Left lung (tissue), 10 donors: Measurements from ENCODE around the gene PAX7. TPM values are rescaled to one million over a fixed set of nuclear protein-coding genes. Genes with fewer than 3 reads are reported as not detected.

ENCODE experiments used
- ATAC-seq: fragments of 200-7000 bp; cut with Tn5 transposase; one replicate; pipeline ENCODE4 v1.9.1; 2020; ENCODE audit warnings: moderate library complexity
- DNase-seq, 4 donors: peaks; one replicate each; pipeline ENCODE4 v3.0.0-alpha.2; 2013 to 2020
- H3K27ac ChIP-seq, 2 donors: fragments of 200-600 bp; sonication (generic) in 1 of 2; one replicate each; pipeline versions ENCODE4 v1.5.0 to v1.8.0; 2020 to 2021
- H3K27me3 ChIP-seq, 2 donors: fragments of 200-600 bp; sonication (generic) in 1 of 2; one replicate each; pipeline versions ENCODE4 v1.5.0 to v1.8.0; 2020 to 2021
- H3K36me3 ChIP-seq, 2 donors: fragments of 200-600 bp; sonication (generic) in 1 of 2; one replicate each; pipeline versions ENCODE4 v1.5.0 to v1.8.0; 2020 to 2021
- H3K4me1 ChIP-seq, 2 donors: fragments of 200-600 bp; one replicate each; pipeline ENCODE4 v1.8.0; 2021
- H3K4me3 ChIP-seq, 2 donors: fragments of 200-600 bp; sonication (generic) in 1 of 2; one replicate each; pipeline versions ENCODE4 v1.5.0 to v1.8.0; 2020 to 2021; ENCODE audit warnings: mild to moderate bottlenecking in 1 of 2
- H3K9me3 ChIP-seq, 2 donors: fragments of 200-600 bp; sonication (generic) in 1 of 2; one replicate each; pipeline versions ENCODE4 v1.5.0 to v1.8.0; 2020 to 2021
- intact Hi-C, 2 donors: fragments of 100-400 bp; cut with DNase I; formaldehyde crosslinking; loops; one replicate each; pipeline versions ENCODE4 v1.11.2 to v1.14.2; 2022
- polyA plus RNA-seq, 6 donors: library from polyadenylated mRNA; unstranded; fragments of 120-200 nt; gene quantifications; one replicate each; pipeline ENCODE4 v1.2.1, GENCODE V29; 2013; ENCODE audit not compliant: insufficient read length in 6 of 6
- total RNA-seq, 2 donors: library from RNA; stranded (reverse); fragmentation: NEBNext Ultra II Directional; extraction: Animal tissue kit (Norgen Biotek cat#: 25700); gene quantifications; one replicate each; pipeline ENCODE4 v1.2.1, GENCODE V29; 2021
- TF ChIP-seq, protein P1 (sequence below), 2 donors: fragments of 200-600 bp; sonication (generic) in 1 of 2; IDR thresholded peaks; one replicate each; pipeline versions ENCODE4 v1.5.0 to v1.8.0; 2021; ENCODE audit warnings: antibody characterized with exemption in 2 of 2
- donor health status: DM: no; HTN: yes; CAD: no.
- donor health status: DM: no; HTN: no; CAD: no.

Gene PAX7
- total and polyA plus RNA-seq, 8 donors = 0.03 TPM; not detected in 7

DNA sequence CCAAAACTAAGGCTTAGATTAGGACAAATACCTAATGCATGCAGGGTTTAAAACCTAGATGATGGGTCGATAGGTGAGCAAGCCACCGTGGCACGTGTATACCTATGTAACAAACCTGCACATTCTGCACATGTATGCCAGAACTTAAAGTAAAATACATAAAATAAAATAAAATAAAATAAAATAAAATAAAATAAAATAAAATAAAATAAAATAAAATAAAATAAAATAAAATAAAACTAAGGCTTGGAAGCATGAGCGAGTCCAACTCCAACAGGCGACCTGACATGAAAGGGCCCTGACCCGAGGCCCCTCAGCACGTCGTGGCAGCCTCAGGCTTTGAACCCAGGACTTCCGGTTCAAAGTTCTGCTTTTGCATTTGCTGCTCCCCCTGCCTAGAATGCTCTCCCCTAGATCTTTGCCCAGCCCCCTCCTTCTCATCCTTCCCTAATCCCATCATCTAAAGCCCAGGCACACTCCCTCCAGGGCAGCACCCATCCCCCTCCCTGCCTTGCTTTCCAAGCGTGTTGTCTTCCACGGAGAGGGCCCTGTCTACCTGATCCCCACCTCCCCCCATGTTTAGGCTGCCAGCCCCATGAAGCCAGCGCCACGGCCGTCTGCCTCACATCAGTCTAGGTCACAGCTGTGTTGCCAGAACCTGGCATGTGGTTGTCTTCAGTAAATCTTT lies 164.5 kb downstream of the PAX7 start:
- H3K27me3 ChIP-seq = peaks cover 0 to 63% of the 10 kb centered on the region in 2 donors
- H3K9me3 ChIP-seq = peaks cover 0 to 5% of the 10 kb centered on the region in 2 donors
- ATAC-seq (no peak), DNase-seq (no peak)
- intact Hi-C loops = no loop called here
- H3K4me1 ChIP-seq = no peaks in the 10 kb centered on the region
- TF ChIP-seq, protein P1, sequence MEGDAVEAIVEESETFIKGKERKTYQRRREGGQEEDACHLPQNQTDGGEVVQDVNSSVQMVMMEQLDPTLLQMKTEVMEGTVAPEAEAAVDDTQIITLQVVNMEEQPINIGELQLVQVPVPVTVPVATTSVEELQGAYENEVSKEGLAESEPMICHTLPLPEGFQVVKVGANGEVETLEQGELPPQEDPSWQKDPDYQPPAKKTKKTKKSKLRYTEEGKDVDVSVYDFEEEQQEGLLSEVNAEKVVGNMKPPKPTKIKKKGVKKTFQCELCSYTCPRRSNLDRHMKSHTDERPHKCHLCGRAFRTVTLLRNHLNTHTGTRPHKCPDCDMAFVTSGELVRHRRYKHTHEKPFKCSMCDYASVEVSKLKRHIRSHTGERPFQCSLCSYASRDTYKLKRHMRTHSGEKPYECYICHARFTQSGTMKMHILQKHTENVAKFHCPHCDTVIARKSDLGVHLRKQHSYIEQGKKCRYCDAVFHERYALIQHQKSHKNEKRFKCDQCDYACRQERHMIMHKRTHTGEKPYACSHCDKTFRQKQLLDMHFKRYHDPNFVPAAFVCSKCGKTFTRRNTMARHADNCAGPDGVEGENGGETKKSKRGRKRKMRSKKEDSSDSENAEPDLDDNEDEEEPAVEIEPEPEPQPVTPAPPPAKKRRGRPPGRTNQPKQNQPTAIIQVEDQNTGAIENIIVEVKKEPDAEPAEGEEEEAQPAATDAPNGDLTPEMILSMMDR (IDR thresholded peaks at IDR 0.05) = no peak
- no peak overlapping the region for H3K27ac ChIP-seq
- no peak overlapping the region for H3K4me3 ChIP-seq
- H3K36me3 ChIP-seq = no peaks in the 10 kb centered on the region

DNA sequence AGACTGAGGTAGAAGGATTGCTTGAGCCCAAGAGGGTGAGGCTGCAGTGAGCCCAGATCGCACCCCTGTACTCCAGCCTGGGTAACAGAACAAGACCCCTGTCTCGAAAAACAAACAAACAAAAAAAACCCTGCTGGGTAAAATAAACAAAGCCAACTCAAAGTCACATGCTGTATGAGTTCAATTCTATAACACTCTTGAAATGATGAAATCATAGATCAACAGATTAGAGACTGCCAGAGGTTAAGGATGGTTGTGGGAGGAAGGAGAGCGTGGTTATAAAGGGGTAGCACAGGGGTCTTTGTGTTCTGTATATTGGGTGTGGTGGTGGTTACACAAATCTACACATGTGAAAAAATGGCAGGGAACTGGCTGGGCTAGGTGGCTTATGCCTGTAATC lies 166.3 kb downstream of the PAX7 start:
- H3K36me3 ChIP-seq = no peaks in the 10 kb centered on the region
- TF ChIP-seq, protein P1 (IDR thresholded peaks at IDR 0.05) = no peak
- H3K4me1 ChIP-seq = no peaks in the 10 kb centered on the region
- intact Hi-C loops = no loop called here
- no peak overlapping the region for H3K27ac ChIP-seq
- H3K4me3 ChIP-seq = no peak overlapping the region
- ATAC-seq = no peak
- DNase-seq = no peak
- H3K9me3 ChIP-seq = peaks cover 0 to 5% of the 10 kb centered on the region in 2 donors
- H3K27me3 ChIP-seq = peaks cover 0 to 48% of the 10 kb centered on the region in 2 donors

Other genes with a start within 250 kb of the PAX7 start
- gene KLHDC7A, start 149.9 kb upstream of the PAX7 start, total RNA-seq = 1 to 10 TPM; 1.7 to 6.1 TPM
- 1 to 10 TPM in 3 of 6 donors, under 1 TPM in 3; 0.36 to 1.3 (median 0.80) TPM for gene KLHDC7A, start 149.9 kb upstream of the PAX7 start, polyA plus RNA-seq
- not detected for gene TAS1R2, start 228.8 kb downstream of the PAX7 start, total RNA-seq
- not detected for gene TAS1R2, start 228.8 kb downstream of the PAX7 start, polyA plus RNA-seq